GM11168 (cell line): Measurements from ENCODE around the gene TP53I11.

Experiments used
- in situ Hi-C: fragments of 300-500 bp; cut with MboI; formaldehyde crosslinking; loops from one replicate; pipeline ENCODE4 v1.12.0; 2022; ENCODE audit warnings: low sequenced_read_pairs; ENCODE audit not compliant: unreplicated experiment

The TP53I11 gene, protein sequence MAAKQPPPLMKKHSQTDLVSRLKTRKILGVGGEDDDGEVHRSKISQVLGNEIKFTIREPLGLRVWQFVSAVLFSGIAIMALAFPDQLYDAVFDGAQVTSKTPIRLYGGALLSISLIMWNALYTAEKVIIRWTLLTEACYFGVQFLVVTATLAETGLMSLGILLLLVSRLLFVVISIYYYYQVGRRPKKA

DNA sequence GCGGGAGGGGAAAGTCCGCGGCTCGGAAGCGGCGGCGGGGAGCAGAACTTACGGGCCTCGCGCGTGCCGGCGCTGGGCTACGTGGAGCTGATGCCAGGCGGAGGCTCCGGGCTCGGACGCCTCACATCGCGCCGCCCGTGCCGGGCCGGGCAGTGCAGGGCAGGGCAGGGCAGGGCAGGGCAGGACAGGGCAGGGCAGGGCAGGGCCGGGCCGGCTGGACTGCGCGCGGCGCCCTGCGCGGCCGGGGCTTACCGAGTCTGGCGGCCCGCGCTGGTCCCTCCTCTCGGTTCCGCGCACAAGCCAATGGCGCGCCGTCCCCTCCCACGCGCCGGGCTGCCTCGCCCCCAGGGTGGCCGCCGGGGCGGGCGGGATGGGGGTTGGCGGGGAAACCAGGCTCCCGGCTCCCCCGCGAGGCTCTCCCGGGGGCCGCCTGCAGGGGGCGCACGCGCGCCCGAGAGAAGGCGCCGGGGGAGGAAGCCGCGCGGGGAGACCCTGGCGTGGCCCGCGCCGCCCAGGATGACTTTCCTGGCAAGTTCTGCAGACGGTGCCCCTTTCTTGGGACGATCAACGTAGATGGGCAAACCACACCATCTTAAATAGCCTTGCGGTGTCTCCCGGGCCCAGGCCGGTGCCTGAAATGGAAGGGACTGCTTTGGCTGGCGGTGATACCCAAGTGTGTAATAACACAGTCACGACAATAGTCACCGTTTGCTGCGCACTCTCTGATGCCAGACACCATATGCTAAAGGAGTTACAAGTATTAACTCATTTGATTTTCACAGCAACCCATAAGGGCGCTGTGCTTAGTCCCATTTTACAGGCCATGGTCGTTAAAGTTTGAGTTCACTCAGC lies at the start of gene TP53I11:
Gene TP53I11 (minus strand): TSS at position 259 of the 852 bp plus-strand sequence. CDS start 12,548 bp downstream, outside the sequence.
- in situ Hi-C loops, result no loop called here

DNA sequence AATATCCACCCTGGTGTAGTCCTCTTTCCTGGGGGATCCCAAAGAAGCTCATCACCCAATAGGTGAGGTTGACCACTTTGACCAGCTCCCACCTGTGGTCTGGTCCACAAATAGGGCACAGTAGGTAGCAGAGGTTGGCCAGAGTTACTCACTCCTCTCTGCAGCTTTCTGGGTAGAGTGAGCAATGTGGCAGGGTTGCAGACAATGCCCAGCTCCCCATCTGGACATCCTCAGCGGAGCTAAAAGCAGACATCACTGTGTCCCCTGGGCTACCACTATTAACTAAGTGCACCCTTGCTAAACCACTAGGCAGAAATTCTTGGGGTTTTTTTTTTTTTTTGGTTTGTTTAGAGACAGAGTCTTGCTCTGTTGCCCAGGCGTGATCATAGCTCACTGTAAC lies 48.4 kb upstream of the TP53I11 start:
- in situ Hi-C loops, result no loop called here

DNA sequence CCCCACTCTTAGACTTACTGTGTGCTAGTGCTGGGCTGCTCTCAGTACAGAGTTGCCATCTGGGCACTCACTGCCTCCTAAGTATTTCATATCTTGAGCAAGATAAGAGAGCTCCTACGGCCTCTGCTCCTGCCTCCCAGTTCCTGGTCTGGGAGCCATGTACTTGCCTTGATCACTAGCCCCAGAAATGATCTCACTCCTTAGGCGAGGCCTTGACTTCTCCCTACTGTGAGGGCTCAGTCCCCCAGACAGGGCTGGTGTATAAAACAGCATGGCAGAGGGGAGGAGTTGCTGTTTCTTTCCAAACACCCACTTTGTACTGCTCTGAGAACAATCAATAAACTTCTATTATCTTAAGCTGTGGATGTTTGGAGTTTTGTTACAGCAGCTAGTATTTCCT lies 47.4 kb upstream of the TP53I11 start:
- in situ Hi-C loops, result no loop called here

DNA sequence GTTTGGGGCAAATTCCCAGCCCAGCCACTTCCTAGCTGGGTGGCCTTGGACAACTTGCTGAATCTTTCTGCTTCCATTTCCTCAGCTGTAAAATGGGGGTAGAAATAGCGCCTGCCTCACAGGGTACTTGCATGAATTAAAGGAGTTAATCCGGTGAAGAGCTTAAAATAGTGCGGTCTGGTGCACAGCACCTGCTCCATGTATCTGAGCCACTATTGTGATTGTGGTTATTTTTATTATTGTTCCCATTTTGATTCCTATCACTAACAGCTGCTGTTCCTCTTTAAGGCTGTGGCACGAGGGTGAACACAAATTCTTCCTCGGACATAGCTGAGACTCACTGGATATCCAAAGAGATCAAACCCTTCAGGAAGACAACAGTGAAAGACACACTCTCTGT lies 46.9 kb upstream of the TP53I11 start:
- in situ Hi-C loops, result no loop called here

DNA sequence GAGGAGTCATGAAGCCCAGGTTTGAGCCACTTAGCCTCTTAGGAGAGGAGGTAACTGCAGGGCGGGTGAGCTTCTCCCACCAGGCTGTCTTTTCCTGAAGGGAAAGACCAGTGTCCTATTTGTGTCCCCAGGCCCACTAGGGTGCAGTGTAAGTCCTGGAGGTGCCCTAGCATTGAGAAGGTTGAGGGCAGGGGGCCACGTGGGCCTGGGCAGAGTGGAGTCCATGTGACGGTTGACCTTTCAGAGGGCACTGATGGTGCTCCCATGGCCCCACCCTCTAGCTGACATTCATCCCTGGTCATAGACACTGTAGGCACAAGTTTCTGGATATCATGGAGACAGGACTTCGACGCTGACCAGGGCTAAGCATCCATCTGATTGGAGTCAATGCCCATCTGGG lies 44.1 kb upstream of the TP53I11 start:
- in situ Hi-C loops, result no loop called here

DNA sequence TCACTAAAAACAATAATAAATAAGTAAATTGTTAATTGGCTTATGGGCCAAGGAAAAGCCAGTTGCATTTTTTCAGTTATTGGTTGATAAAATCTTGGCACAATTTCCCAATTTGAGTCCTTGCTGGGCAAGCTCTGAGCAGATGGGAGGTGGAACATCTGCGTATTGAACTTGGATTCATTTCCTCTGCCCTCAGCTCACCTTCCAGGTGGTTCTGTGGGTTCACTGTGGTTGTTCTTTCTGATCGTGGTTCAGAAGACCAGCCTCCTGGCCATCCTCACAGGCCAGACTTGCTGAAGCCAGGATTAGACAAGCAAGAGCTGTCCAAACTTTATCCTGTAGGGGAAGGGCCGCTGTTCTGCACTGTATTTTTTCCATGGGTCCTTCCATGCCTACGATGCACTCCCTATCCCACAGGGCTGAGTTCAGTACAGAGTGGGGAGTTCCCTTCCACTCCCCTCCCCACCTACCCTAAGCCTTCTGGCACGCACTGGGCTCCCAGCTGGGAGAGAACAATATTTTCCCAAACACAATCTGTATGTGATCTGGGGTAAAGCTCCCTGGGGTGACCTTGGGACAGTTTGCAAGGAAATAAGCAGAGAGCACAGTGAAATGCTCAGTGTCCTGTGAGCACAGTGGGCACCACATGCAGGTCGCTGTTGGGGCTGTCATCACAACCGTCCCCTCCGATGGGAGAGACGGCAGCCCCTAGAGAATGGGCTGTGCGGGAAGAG lies 43.5 kb upstream of the TP53I11 start:
- in situ Hi-C loops, result no loop called here

DNA sequence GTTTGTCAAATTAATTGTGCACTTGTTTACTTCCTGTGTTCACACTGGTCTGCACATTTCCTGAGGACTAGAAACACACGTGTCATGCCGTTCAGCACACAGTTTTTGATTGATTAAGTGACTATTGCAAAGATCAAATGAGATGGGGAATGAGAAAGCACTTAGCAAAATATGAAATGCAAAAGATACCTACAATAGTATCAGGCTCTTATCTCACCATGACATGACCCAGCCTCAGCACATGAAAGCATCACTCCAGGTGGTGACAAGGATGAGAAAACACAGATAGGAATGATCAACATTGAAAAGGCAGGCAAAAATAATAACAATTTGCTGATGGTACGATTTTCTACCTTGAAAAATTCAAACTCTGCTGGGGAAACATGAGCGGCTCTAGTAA lies 42.1 kb upstream of the TP53I11 start:
- in situ Hi-C loops, result no loop called here

DNA sequence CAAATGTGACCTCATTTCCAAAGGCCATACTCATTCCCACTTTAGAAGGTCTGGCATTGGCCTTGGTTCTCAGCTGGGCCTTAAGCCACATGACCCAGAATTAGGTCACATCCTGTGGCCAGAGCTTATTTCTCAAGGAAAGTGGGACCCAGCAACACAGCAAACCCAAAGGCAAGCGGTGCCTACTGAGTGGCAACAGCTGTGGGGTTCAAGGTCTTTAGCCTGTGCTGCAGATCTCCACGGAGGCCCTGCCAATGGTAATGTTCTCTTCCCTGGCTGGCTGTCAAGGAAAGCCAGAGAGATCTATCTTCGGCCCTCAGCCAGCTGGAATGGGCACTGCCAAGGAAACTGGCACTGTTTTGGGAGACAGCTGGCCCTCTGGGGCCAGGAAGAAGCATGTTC lies 41.5 kb upstream of the TP53I11 start:
- in situ Hi-C loops, result no loop called here

DNA sequence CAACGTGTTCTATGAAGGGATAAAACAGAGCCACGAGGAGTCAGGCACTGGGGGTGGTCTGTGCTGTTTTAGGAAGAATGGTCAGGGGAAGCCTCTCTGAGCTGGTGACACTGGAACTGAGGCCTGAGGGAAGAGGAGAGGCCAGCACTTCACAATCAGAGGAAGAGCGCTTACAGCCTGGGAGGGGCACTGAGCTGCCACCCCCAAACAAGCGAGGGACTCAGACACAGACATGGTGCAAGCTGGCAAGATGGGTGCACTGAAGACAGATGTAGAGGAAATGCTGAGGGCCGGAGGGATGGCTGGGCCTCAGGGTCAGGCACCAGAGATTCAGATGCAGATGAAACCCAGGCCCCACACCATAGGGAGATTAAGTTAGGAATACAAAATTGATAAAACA lies 40.0 kb upstream of the TP53I11 start:
- in situ Hi-C loops, result no loop called here

DNA sequence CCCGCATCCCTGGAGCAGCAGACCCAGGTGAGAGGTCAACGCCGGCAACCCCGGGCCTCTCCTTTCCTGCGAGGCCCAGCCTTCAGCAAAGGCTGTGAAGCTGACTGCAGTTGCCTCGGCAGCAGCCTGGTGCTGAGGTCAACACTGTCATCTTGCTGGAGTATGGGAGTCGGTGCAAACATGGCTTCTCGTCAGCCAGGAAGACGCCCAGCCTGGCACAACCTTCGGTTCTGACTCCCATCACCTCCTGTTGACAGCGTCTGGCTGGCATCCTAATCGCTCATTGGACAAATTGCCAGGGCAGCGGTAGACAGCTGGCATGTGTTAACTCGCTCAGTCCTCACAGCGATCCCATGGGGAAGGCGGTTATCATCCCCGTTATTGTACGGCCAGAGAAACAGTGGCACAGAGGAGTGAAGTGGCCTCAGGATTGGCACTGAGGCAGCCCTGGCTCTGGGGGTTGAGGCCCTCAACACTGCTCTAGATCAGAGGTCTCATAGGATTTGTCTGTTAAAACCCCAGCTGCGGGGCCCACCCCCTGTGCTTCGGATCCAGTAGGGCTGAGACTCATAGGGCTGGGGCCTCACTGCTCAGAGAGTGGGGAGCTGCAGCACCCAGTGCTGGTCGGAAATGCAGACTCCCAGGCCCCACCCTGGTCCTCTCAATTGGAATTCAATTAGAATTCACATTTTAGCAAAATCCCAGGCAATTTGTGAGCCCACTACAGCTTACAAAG lies 39.3 kb upstream of the TP53I11 start:
- in situ Hi-C loops, result no loop called here

DNA sequence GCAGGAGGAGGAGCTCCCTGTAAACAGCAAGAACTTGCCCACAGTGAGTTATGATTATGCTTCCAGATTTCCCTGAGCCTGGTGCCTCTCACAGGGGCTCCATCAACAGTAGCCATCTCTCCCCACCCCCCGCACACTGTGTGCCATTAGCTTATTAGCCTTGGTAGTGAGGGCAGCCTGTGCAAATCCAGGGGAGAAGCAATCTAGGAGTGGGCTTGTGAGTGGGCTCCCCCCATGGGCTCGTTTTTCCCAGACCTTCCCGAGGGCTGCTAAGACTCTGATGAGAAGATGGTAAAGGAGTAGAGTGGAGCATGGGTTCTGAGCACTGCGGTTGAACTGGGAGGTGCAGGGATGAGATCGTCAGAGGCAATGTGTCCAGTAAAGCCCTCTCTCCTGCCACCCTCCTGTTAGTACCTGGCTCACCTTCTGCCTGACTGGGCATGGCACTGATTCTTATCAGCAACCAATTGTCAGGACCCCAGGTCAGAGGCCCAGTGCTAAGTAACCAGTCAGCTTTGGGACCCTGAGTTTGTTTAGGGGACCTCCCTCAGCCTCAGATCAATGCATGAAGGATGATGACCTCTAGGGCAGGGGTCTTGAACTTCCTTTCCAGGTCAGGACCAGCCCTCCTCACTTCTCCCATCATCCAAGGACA lies 38.4 kb upstream of the TP53I11 start:
- in situ Hi-C loops, result no loop called here

DNA sequence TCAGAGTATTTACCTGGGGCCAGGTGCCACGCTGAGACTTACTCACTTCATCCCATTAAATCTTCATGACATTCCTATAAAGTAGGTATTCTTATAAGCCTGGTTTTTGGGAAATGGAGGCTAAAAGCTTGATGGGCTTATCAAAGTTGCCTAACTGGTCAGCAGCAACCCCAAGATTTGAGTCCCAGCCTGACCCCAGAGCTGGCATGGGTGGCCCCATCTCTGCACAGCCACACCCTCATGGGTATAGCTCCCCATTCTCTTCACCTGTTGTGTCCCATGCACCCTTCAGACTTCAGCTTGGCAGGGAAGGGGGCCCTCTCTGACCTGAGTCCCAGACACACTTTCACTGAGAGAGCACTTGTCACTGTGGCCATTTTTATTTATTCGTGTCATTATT lies 37.4 kb upstream of the TP53I11 start:
- in situ Hi-C loops, result no loop called here

DNA sequence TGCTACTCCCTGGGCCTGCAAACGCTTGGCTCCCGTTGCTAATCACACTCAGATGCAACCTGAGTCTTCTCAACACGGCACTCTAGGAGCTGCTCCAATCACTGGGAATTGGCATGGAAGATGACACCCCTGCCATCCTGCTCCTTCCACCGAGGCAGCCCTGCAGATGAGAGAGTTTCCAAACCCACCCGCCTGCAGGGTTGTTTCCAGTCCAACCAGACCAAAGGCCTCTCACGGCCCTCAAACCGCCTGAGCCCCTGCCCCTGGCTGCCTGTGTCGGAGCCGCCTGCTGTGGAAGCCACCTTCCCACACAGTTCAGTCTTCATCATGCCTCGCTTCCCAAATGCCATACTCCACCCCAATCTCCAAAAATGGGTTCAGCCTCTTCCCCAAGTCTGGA lies 36.8 kb upstream of the TP53I11 start:
- in situ Hi-C loops, result no loop called here

DNA sequence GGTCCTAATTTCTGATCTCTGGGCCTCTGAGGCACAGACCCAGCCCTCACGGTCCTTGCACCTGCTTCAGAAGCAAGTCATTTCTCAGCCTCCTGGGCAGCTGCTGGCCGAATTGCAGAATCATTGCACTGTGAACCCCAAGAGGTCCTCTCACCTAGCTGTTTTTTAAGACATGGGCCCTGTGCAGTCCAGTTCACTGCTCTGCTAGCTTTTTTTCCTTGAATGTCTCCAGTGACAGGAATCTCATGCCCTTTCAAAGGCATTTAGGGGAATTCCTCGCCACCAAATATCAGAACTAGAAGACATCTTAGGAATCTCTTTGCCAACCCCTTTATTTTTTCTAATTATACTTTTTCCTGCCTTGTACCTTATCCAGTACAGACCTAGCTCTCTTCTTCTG lies 35.6 kb upstream of the TP53I11 start:
- in situ Hi-C loops, result no loop called here

DNA sequence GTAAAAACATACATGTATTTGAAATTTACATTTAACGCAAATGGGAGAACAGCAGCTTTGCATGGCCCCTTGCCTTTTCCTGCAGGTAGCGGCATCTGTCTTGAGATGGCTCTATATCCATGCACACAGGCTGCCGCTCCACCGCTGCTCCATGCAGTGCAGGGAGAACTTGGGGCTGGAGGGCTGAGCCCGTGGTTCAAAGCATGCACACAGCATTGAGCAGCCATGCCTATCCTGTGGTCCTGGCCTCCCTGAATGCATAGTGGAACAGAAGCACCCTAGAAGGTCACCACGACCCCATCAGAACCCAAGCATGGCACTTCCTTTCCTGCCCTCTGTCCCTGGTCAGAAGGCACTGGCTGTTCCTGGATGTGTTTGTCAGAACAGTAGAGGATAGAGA lies 35.0 kb upstream of the TP53I11 start:
- in situ Hi-C loops, result no loop called here

DNA sequence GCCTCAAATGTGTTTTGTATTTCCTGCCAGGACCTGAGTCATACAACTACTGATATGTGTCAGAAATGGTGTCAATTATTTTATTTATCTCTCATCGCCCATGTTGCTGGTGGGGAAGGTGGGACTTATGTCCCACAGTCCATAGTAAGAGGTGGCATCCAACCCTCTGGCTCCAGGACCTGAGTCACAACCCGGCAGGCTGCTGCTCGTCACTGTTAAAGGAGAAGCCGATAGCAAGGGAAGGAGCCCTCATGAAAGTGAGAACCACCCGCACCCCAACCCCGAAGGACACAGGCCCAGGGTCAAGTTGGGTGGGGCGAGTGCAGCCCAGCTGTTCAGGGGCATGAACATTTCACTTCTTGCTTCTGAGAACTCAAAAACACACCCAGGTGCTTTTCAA lies 33.1 kb upstream of the TP53I11 start:
- in situ Hi-C loops, result no loop called here

DNA sequence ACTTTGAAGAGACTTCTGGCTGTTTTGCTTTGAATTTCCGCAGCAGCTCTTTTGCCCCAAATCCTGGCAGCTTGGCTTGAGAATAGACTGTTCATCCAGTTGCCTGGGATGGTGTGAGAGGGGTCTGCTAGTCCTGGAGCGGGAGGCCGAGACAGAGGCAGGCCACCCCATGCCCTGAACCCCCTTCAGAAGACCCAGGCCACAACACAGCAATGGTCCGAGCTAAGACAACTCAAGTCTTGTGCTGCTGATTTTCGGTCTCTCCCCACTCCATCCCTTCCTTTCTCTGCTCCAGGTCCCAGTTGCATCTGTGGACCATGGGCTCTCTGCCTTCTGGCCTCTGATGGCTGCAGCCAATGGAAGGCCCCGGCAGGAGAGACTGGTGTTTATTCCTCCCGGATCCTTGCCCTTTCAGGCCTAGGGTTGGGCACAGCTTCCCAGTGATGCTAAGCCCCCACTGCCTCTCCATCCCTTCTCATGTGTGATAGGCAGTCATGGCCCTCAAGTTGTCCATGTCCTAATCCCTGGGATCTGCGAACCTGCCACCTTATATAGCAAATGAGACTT lies 31.9 kb upstream of the TP53I11 start:
- in situ Hi-C loops, result no loop called here

DNA sequence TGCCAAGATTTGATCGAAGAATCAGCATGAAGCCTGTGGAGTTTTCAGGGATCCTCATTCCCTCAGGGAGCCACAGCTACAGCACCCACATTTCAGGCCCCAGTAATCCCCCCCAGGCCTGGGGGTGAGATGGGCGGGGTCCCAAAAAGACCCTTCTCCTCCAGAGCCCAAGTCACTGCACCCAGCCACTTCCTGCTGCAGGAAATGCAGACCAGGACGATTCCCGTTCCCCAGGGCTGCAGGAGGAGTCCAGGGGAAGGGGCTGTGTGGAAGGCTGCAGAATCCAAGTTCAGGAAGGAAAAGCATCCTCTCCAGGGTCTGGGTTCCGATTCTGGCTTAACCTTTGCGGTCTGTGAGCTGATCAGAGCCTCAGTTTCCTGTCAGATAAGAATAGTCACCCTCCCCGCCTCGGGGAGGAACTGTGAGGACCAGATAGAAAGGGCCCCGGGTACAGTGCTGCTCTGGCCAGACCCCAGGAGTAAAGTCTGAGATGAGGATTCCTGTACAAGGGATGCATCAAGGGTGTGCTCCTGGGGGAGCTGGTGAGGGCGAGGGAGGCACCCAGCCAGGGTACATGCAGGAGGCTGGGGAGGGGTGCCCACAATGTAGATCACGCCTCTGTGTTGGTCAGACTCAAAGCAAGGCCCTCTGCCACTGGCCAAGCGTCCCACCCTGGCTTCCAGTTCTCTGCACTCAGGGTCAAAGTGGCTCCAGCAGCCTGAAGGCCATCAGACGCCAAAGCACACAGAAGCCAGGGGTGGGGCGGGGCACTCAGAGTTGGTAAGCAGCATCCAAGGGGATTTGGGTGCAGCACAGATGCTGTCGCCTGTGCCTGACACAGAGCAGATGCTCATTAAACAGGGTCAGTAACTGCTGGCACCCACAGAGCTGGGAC lies 30.1 kb upstream of the TP53I11 start:
- in situ Hi-C loops, result no loop called here
